Fibroblast of gingiva (primary cell): Measurements from ENCODE around the gene LRP1.
A peak's percentile ranks its signal among the peaks of the same experiment; 100 is the strongest.

Source experiments
- DNase-seq: peaks from one replicate; pipeline ENCODE4 v3.0.0-alpha.2; 2011; ENCODE audit warnings: low read depth

LRP1 gene

DNA sequence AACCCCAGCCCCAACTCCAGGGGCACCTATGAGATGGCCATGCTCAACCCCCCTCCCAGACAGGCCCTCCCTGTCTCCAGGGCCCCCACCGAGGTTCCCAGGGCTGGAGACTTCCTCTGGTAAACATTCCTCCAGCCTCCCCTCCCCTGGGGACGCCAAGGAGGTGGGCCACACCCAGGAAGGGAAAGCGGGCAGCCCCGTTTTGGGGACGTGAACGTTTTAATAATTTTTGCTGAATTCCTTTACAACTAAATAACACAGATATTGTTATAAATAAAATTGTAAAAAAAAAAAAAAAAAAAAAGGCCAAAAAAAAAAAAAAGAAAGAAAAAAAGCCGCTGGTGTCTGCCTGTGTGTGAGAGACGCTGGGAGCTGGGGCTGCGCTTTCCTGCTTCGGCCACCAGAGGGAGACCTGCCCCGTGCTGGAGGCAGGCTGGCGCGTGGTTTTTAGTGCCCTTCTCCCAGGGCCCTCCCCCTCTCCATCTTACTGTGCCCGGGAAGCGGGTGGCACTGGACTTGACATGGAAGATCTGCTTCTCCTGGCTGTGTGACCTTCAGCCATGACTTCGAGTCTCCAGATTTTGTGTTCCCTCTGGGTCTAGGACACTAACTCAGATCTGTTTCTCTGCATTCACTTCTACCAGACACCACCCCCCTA lies 84.9 kb downstream of the LRP1 start:
- peak; percentile 87 for DNase-seq

DNA sequence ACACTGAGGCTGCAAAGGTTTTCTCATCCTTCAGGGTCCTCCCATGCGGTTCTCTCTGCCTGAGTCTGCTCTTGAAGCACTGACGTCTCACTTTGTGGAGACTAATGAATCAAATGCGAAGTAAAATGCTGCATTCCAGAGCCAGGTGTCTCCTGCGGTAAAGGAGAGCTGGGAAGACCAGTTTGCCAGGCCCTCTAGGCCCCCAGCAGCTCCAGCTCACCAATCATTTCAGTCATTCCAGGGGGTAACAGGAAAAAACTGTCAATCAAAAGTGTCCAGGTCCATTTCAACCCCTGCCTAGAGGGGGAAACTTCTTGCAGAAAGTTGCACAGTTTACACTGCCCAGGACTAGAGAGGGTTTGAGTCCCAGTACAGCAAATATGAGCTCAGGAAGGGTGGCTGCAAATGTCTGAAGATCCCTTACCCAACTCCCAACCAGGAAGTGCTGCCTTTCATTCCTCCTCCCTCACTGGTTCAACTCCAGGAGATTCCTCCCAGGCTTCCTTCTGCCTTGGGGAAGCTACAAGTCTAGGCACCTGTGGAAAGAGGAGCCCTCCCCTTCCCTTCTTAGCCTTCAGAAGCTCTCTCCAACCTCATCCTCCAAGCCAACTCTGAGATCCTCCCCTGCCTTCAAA lies 85.6 kb downstream of the LRP1 start:
- DNase-seq, result peak; percentile 48

DNA sequence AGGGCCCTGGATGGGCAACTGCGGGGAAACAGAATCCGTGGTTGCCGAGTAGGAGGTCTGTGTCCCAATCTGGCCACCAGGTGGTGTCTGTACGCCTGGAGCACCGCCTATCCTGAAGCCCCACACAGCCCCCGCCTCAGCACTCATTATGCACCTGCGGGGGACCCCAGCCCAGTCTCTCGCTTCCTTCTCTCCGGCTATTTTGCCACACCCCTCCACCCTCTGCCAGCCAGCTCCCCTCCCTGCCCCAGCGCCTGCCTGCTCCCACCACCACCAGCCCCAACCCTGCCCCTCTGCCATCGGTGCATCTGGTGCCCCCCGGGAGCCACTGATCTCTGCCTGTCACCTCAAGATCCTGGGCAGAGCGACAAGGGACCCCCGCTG lies 86.1 kb downstream of the LRP1 start:
- DNase-seq, result no peak

GRCh38 chr12:57215065-57215464 lies 86.8 kb downstream of the LRP1 start:
- DNase-seq, result no peak

DNA sequence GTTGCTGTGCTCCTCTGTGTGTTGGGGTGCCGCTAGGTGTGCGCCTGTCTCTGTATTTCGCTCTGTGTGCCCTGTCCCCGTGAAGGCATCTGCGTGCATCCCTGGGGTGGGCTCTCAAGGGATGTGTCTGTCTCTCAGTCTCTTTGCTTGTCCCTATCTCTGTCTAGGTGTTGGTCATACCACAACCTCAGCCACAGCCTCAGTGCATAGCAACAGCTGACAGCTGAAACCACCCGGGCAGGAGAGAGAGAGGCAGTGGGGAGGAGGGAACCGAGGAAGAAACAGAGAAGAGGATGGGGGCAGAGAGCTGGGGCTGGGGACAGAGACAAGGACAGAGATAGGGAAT lies 87.4 kb downstream of the LRP1 start:
- DNase-seq, result peak; percentile 42

DNA sequence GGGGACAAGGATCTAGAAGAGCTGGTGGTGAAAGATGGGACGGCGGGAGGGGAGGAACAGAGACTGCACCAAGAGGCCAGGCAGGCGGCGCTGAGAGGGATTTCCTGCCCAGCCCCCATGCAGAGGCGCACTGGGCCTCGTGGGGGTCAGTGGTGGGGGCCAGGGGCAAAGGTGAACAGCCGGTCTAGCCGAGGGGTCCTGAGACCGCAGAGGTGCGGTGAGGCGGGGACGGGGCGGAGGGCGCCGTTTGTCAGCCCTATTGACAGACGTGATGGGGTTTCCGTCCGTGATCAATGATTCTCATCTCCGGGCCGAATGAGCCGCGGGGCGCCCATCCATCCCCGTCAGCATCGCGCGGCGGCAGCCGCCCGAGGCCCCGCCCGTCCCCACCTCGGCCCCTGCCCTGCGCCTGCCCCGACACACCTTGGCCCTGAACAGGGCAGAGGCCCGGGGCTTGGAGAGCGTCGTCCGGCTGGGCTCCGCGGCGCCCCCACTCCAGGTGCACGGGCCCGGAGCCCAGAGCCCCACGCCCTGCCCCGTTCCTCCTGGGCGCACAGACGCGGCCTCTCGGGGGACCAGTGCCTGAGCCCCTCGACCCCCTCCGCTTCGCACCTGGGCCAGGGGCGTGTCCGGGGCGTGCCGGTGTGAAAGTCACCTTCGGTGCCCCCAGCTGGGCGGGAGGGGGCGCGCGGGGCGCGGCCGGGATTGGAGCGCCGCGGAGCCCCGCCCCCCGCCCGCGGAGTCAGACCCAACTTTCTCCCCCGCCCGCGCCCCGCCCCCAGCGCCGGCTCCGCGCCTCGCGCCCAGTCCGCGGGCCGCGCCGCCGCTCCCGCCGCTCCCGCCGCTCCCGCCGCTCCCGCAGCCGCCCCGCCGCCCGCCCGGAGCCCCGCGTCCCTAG lies 88.0 kb downstream of the LRP1 start, which contains the start of gene NXPH4:
NXPH4 (plus strand) TSS at position 781 of the 898 bp plus-strand sequence. CDS start 176 bp downstream, outside the sequence.
- no peak for DNase-seq

DNA sequence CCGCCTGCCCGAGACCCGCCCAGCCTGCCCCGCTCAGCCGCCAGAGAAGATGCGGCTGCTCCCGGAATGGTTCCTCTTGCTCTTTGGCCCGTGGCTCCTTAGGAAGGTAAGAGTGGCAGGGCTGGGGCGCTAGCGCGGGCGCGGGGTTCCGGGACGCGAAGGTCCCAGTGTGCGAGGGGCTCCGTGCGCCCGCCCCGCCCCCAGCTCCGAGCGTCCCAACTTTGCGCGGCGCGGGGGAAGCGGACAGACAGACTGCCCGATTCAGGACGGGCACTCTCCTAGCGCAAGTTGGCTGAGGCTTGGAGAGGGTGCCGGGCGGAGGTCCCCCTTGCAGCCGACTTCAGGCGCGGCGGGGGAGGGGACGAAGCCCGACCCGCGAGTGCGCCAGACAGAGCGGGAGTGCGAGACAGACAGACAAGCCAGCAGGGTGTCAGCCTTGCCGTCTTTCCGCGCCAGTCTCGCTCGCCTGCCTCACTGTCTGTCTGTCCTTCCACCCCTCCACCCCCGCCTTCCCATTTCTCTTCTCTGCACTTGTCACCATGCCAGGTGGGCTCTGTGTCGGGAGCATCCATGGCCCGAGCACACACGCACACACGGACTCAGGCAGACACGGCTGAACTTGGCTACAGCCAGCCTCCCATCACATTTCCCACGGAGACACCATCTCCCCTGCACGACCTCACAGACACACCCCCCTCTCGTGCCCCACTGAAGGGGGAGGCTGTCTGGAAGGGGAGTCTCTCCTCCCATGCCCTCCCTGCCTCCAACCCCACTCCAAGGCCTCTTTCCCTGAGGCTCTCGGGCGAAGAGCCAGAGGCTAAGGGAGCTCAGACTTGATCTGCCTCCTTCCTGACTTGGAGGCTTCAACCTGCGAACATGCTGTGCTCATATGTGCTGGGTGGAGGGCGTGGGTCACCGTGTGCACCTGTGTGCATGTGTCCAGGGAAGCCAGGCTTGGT lies 88.9 kb downstream of the LRP1 start:
- no peak for DNase-seq

DNA sequence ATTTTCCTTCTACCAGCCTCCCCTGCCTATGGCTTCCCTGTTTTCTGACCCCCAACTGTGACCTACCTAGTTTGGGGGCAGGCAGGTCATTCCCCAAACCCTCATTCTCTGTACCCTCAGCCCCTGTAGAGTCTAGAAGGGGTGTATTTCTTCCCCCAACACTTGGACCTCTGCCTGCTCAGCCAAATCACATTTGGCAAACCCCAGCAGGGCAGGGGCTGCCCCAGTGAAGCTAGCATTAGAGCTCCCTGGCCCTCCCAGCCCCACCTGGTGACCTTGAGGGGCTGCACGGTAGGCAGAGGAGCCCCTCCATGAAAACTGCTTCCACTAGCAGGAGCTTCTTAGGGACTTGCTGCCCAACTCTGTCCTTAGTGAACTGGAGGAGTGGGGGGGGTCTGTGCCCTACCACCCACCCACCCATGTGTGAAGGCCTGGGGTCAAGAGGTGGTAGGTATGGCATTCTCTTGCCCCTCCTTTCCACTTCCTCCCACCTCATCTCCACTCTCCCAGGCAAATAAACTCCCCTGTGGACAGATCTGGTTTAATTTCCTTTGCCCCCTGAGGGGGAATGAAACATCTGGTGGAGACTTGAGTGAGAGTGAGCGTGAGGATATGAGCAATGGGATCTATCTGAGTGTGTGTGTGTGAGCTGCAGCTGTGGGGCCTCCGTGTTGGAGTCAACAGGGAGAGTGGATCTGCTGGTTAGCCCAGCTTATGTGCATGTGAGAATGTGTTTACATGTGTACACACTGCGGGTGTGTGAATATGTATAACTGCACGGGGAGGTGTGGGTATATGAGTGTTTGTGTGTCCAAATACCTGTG lies 90.0 kb downstream of the LRP1 start:
- no peak for DNase-seq

DNA sequence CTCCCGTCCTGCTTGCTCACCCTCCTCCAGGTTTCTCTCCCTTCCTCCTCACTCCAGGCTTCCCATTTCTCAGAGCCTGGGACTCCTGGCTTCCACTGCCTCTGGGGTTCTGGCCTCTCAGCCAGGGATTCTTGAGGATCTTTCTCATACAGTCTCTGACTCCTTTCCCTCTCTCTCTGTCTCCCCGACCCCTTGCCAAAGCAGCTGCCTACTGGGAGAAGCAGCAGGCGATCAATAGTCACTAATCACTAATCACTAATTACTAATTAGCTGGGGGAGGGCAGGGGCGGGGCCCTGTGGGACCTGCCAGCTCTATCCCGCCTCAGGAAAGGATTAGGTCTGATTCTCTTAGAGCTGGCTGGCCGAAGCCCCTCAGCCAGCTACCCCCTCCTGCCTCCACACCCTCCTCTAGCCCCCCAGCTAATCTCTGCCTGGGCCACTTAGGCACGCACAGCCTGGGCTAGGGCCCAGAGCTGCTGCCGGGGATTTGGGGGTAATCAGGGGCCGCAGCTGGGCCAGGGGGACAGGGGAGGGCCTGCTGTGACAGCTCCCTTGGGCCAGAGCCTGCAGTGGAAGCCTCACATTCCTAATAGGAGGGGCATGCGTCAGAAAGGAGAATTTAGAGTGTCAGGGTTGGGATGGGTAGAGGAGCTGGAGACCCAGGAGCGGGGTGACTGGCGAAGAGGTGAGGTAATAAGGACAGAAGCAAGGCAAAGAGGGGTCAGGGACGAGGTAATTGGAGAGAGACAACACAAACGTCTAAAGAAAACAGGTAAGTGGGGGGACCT lies 91.1 kb downstream of the LRP1 start:
- no peak for DNase-seq

GRCh38 chr12:57219993-57220754 lies 91.9 kb downstream of the LRP1 start:
- no peak for DNase-seq

GRCh38 chr12:57220770-57221168 lies 92.5 kb downstream of the LRP1 start:
- no peak for DNase-seq

- DNase-seq, result no peak
Measured at GRCh38 chr12:57221169-57221917, 93.1 kb downstream of the LRP1 start.

DNA sequence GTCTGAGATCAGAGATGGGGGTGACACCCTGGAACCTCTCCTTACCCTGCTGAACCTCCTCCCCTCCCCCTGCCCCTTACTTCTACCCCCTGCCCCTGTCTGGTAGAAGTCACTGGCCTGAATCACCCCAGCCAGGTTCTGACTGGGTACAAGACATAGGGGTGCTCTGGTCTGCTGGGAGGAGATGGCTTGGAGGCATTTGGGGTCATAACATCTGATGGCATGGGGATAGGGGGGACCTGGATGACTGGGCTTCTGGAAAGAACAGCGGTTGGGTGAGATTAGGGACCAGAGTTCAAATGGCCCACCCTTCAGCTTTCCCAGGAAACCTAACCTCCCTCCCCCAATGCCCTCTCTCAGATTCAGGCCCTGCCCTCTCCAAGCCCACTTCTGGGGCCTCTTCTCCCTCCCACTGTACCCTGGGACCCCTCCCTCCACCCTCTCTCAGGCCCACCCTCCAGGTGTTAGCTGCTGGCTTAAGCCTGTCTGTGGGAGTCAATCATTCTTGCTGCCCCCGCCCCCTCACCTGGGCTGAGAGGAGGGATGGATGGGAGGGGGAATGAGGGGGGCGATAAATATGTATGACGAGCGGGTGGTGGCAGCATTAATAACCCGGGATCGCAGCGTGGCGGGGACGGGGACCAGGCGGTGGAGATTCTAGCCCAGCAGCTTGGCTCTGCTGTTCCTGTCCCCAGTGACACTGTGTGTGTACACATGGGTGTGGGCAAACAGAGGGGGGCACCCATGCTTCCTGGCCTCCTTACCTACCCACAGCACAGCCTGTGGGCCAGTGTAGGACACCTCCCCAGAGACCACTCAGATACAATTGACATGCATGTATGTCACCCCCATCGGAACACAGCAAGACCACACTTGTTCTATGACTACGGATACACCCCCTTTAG lies 94.3 kb downstream of the LRP1 start:
- DNase-seq, result no peak

DNA sequence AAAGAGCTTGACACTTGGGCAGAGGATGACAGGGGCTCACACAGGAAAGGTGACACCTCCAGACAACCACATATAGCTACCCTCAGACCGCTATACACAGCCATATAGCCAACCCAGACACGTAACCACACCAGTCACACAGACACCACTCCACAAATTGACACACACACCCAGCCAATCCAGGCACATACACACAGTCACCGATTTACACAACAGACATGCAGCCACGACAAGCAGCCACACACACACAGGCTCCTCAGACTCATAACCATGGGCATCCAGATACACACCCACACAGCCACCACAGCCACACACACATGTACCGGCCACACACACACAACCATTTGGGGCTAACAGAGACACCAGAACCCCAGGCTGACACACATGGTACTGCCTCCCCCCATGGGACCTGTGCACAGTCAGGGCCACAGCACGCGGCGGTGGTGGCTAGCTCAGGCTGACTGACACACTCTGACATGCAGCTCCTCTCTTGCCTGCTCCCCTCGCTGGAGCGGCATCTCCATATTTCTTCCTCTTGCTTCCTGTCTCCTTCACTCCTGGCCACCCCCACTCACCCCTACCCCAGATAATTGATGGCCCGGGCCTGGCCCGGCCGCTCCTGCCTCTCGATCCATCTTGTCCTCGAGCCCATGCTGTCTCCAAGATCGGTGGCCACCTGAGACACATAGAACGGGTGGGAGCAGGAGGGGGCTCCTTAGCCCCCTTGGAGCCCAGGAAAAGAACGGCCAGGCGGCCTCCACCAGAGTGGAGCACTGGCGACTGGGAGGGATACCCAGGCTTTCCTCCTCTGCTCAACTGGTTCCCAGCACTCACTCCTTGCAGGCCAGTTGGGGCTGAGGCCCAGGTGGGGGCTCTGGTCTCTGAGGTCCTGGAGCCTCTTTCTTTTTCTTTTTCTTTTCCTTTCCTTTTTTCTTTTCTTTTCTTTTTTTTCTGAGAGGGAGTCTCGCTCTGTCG lies 95.2 kb downstream of the LRP1 start:
- no peak for DNase-seq

- DNase-seq, result no peak
Measured at GRCh38 chr12:57224278-57224972, 96.1 kb downstream of the LRP1 start.
